ENCODE results near the gene ARNT2.

ARNT2 gene

GRCh38 chr15:80459818-80460217 lies 55.6 kb downstream of the ARNT2 start:
- H3K4me3 Mint-ChIP-seq: no peak overlapping the region
- H3K36me3 Mint-ChIP-seq (ENCODE audit: low read depth): no peaks in the 10 kb centered on the region
- H3K4me1 Mint-ChIP-seq (ENCODE audit: low read depth): peaks cover 5% of the 10 kb centered on the region
- peaks cover 9% of the 10 kb centered on the region for H3K27me3 Mint-ChIP-seq
- no peaks in the 10 kb centered on the region for H3K9me3 Mint-ChIP-seq
- H3K27ac Mint-ChIP-seq: no peak overlapping the region
- DNase-seq: no peak

DNA sequence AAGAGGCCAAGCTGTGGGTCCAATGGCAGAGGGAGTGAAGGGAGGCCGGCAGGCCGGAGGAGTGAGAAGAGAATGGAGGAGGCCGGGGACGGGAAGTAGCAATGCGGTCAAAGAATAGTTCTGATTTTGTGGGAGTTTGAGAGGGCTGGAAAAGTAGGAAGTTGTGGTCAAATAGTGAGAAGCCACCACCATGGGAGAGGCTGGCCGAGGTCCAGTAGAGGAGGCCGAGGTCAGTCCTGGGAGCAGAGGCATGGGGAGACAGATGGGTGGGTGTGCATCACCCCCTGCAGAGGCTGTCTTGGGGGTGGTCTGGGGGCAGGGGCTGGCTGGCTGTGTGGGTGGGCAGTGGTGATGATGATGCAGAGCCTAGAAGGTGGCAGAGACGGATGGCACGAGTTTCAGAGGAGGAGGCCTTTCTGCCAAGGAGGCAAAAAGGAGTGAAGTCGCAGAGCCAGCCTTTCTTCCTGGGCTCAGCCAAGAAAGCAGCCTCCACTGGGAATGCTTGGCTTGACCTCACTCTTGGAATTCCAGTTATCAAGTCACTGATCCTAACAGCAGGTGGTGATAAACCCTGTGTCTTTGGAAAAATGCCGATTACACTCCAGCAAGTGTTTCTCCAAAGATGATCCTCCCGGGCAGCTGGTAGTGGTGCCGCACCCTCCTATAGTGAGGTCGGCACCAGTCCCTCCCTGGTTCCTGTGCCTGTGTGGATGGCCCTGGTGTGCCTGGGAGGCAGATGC lies 57.3 kb downstream of the ARNT2 start:
- Mint-ChIP-seq H3K4me1 (ENCODE audit: low read depth) (no peaks in the 10 kb centered on the region), H3K36me3 (ENCODE audit: low read depth) (no peaks in the 10 kb centered on the region), H3K4me3 (no peak overlapping the region), H3K9me3 (no peaks in the 10 kb centered on the region), H3K27me3 (no peaks in the 10 kb centered on the region), H3K27ac (no peak overlapping the region)
- no peak for DNase-seq

DNA sequence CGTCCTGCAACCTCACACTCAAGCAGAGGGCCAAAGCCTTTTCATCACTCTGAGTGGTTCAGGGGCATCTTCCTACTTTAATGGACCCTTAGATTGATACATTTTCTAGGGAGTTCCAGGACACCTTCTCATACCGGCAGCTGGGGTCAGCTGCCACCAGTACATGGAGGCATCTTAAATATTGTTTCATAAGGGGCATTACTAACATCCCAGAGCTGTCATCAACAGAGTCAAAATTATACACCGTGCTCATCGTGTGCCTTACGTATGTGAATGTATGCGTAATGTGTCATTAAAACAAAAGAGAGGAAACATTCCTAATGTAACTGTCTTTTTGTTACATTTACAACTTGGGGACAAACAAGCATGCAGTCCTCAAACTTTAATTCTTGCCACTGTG lies 57.9 kb downstream of the ARNT2 start:
- peaks cover 4% of the 10 kb centered on the region for H3K27me3 Mint-ChIP-seq

GRCh38 chr15:80462836-80463512 lies 58.8 kb downstream of the ARNT2 start:
- Mint-ChIP-seq H3K36me3 (ENCODE audit: low read depth) (no peaks in the 10 kb centered on the region), H3K4me3 (no peak overlapping the region), H3K27me3 (peaks cover 6% of the 10 kb centered on the region), H3K27ac (no peak overlapping the region), H3K4me1 (ENCODE audit: low read depth) (no peaks in the 10 kb centered on the region), H3K9me3 (no peaks in the 10 kb centered on the region)
- DNase-seq: no peak

More for the DNA sequence above, 57.9 kb downstream of the ARNT2 start:
- Mint-ChIP-seq H3K27ac (no peak overlapping the region), H3K9me3 (no peaks in the 10 kb centered on the region), H3K4me3 (no peak overlapping the region), H3K4me1 (ENCODE audit: low read depth) (no peaks in the 10 kb centered on the region), H3K36me3 (ENCODE audit: low read depth) (no peaks in the 10 kb centered on the region)
- DNase-seq: no peak

GRCh38 chr15:80464951-80465625 lies 60.9 kb downstream of the ARNT2 start:
- H3K27me3 Mint-ChIP-seq: peaks cover 13% of the 10 kb centered on the region
- DNase-seq: no peak
- no peaks in the 10 kb centered on the region for H3K4me1 Mint-ChIP-seq (ENCODE audit: low read depth)
- no peak overlapping the region for H3K27ac Mint-ChIP-seq
- no peaks in the 10 kb centered on the region for H3K9me3 Mint-ChIP-seq
- no peak overlapping the region for H3K4me3 Mint-ChIP-seq
- H3K36me3 Mint-ChIP-seq (ENCODE audit: low read depth): no peaks in the 10 kb centered on the region

DNA sequence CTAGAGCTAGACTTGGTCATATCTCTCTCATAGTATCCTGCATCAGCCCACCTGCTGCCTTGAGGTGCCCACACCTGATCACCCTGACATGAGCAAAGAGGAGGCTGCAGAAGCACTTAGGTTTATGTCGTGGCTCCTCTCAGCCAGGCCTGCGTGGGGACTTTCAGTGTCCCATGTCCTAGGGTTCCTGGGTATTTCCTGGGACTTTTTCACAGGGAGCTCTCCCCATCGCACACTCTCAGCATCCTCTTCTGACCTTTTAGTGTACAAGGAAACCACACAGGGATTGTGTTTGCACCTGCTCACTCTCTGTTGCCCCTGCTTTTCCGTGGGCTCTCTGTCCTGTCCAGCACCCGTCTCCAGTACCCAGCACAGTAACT lies 61.4 kb downstream of the ARNT2 start:
- Mint-ChIP-seq H3K27me3 (peaks cover 18% of the 10 kb centered on the region), H3K27ac (no peak overlapping the region), H3K4me1 (ENCODE audit: low read depth) (no peaks in the 10 kb centered on the region), H3K36me3 (ENCODE audit: low read depth) (no peaks in the 10 kb centered on the region), H3K4me3 (no peak overlapping the region), H3K9me3 (no peaks in the 10 kb centered on the region)
- no peak for DNase-seq

GRCh38 chr15:80466543-80466942 lies 62.4 kb downstream of the ARNT2 start:
- peaks cover 27% of the 10 kb centered on the region for H3K27me3 Mint-ChIP-seq
- H3K4me1 Mint-ChIP-seq (ENCODE audit: low read depth): no peaks in the 10 kb centered on the region
- DNase-seq: no peak
- no peaks in the 10 kb centered on the region for H3K36me3 Mint-ChIP-seq (ENCODE audit: low read depth)
- H3K9me3 Mint-ChIP-seq: no peaks in the 10 kb centered on the region
- no peak overlapping the region for H3K4me3 Mint-ChIP-seq
- H3K27ac Mint-ChIP-seq: no peak overlapping the region

GRCh38 chr15:80467311-80467714 lies 63.1 kb downstream of the ARNT2 start:
- H3K27me3 Mint-ChIP-seq: peaks cover 35% of the 10 kb centered on the region
- H3K4me1 Mint-ChIP-seq (ENCODE audit: low read depth): no peaks in the 10 kb centered on the region

GRCh38 chr15:80468796-80469195 lies 64.6 kb downstream of the ARNT2 start:
- Mint-ChIP-seq H3K36me3 (ENCODE audit: low read depth) (no peaks in the 10 kb centered on the region), H3K4me3 (no peak overlapping the region), H3K4me1 (ENCODE audit: low read depth) (no peaks in the 10 kb centered on the region), H3K27me3 (peaks cover 49% of the 10 kb centered on the region), H3K9me3 (no peaks in the 10 kb centered on the region), H3K27ac (no peak overlapping the region)
- DNase-seq: no peak

More at GRCh38 chr15:80467311-80467714, 63.1 kb downstream of the ARNT2 start:
- no peaks in the 10 kb centered on the region for H3K36me3 Mint-ChIP-seq (ENCODE audit: low read depth)
- no peak for DNase-seq
- H3K27ac Mint-ChIP-seq: no peak overlapping the region
- H3K4me3 Mint-ChIP-seq: no peak overlapping the region
- H3K9me3 Mint-ChIP-seq: no peaks in the 10 kb centered on the region

GRCh38 chr15:80471881-80472280 lies 67.7 kb downstream of the ARNT2 start:
- DNase-seq: no peak
- Mint-ChIP-seq H3K9me3 (peaks cover 8% of the 10 kb centered on the region), H3K4me1 (ENCODE audit: low read depth) (peaks cover 2% of the 10 kb centered on the region), H3K27me3 (peaks cover 55% of the 10 kb centered on the region), H3K36me3 (ENCODE audit: low read depth) (no peaks in the 10 kb centered on the region), H3K27ac (no peak overlapping the region), H3K4me3 (no peak overlapping the region)

- Mint-ChIP-seq H3K36me3 (ENCODE audit: low read depth) (no peaks in the 10 kb centered on the region), H3K27ac (no peak overlapping the region), H3K9me3 (peaks cover 8% of the 10 kb centered on the region), H3K27me3 (peaks cover 46% of the 10 kb centered on the region), H3K4me3 (no peak overlapping the region), H3K4me1 (ENCODE audit: low read depth) (peaks cover 2% of the 10 kb centered on the region)
- no peak for DNase-seq
These were observed 69.4 kb downstream of the ARNT2 start for GRCh38 chr15:80473286-80474223.

DNA sequence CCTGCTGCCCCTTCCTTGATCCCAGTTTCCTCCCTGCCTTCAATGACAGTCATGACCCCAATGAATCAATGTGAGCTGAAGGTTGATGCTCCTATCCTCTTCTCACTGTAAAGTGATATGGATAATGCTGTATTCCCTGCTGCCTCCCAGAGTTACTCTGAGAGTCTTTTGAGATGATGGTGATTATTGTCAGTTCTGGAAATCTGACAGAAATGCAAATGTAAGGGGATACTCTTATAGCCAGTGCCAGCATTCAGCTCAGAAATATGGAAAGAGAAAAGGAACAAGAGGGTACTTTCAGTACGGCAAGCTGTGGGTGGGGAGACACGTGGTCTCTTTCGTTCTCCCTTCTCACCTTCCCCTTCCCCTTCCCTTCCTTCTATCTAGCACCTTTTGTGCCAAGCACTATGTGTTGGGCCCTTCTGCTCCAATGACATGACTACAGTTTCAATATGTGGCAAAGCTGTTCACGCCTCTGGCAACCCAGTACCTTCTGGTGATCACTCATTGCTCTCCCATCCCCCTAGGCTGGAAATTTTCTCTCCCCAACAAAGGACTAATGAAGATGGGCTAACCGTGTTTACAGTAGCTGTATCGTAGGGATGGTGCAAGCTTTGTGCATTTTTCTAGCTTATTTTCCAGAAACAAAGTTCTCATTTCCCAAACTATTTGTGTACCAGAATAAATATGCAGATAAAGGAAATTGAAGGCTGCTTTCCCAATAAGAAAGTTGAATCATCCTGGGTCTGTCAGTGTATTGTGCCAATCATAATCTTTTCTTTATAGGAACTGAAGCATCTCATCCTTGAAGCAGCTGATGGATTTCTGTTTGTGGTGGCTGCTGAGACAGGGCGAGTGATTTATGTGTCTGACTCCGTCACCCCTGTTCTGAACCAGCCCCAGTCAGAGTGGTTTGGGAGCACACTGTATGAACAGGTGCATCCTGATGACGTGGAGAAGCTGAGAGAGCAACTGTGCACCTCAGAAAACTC lies 70.3 kb downstream of the ARNT2 start:
- peaks cover 46% of the 10 kb centered on the region for H3K27me3 Mint-ChIP-seq
- no peak overlapping the region for H3K4me3 Mint-ChIP-seq
- DNase-seq: no peak
- peaks cover 2% of the 10 kb centered on the region for H3K4me1 Mint-ChIP-seq (ENCODE audit: low read depth)
- no peaks in the 10 kb centered on the region for H3K36me3 Mint-ChIP-seq (ENCODE audit: low read depth)
- peaks cover 8% of the 10 kb centered on the region for H3K9me3 Mint-ChIP-seq
- H3K27ac Mint-ChIP-seq: no peak overlapping the region

DNA sequence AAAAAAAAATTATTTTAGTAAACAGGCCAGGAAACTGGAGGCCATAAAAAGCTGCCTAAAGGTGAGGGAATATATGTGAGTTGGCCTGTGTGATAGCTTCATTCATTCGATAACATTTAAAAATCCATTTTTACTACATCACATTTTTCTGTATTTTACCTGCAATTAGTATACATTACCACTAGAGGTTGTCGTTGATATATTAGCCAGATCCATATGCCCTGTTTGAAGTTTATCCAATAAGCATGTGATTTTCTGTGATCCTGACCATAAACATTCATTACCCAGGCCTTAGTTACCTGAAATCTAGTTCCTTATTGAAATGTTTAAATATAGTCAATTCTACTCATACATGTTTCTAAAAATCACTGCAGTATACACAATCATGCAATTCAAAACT lies 71.4 kb downstream of the ARNT2 start:
- peaks cover 2% of the 10 kb centered on the region for H3K4me1 Mint-ChIP-seq (ENCODE audit: low read depth)
- H3K27me3 Mint-ChIP-seq: peaks cover 38% of the 10 kb centered on the region
- no peak overlapping the region for H3K4me3 Mint-ChIP-seq
- peaks cover 8% of the 10 kb centered on the region for H3K9me3 Mint-ChIP-seq
- H3K36me3 Mint-ChIP-seq (ENCODE audit: low read depth): no peaks in the 10 kb centered on the region
- H3K27ac Mint-ChIP-seq: no peak overlapping the region
- DNase-seq: no peak

Measured in activated T-cell treated with anti-CD3 and anti-CD28 coated beads, Interleukin-2, amount 50 U/mL, for 24 hours (primary cell).